Measurements from ENCODE around the gene VIL1.
A peak's percentile ranks its signal among the peaks of the same experiment; 100 is the strongest.

Gene VIL1

GRCh38 chr2:218395090-218395444 is 23.9 kb upstream of the VIL1 start:
- no peak for DNase-seq (ENCODE audit: low spot score)

GRCh38 chr2:218395456-218395825 is 23.5 kb upstream of the VIL1 start:
- DNase-seq (ENCODE audit: low spot score): no peak

- DNase-seq (ENCODE audit: low spot score): peak; percentile 98
Observed at GRCh38 chr2:218395826-218396687, 22.9 kb upstream of the VIL1 start.

- peak; percentile 70 for DNase-seq (ENCODE audit: low spot score)
Observed at GRCh38 chr2:218396688-218397462, 22.0 kb upstream of the VIL1 start.

- DNase-seq (ENCODE audit: low spot score): no peak
Observed at GRCh38 chr2:218397463-218397819, 21.5 kb upstream of the VIL1 start.

GRCh38 chr2:218397820-218398436 is 21.0 kb upstream of the VIL1 start:
- peak; percentile 48 for DNase-seq (ENCODE audit: low spot score)

- peak; percentile 74 for DNase-seq (ENCODE audit: low spot score)
Observed at GRCh38 chr2:218398437-218399390, 20.2 kb upstream of the VIL1 start.

GRCh38 chr2:218399391-218400166 is 19.3 kb upstream of the VIL1 start, which contains the start of gene CTDSP1:
Gene CTDSP1 (plus strand): TSS chr2:218399868. CDS start chr2:218400091, 223 bp downstream.
- DNase-seq (ENCODE audit: low spot score): peak; percentile 91

GRCh38 chr2:218400167-218400929 is 18.6 kb upstream of the VIL1 start:
- DNase-seq (ENCODE audit: low spot score): peak; percentile 35

GRCh38 chr2:218400930-218401881 is 17.7 kb upstream of the VIL1 start:
- DNase-seq (ENCODE audit: low spot score): no peak

GRCh38 chr2:218401890-218402289 is 17.0 kb upstream of the VIL1 start:
- DNase-seq (ENCODE audit: low spot score): no peak

- no peak for DNase-seq (ENCODE audit: low spot score)
Observed at GRCh38 chr2:218402491-218402901, 16.4 kb upstream of the VIL1 start.

- no peak for DNase-seq (ENCODE audit: low spot score)
Observed at GRCh38 chr2:218402911-218403411, 16.0 kb upstream of the VIL1 start.

- DNase-seq (ENCODE audit: low spot score): no peak
Observed at GRCh38 chr2:218403810-218404209, 15.1 kb upstream of the VIL1 start.

GRCh38 chr2:218404351-218405085 is 14.4 kb upstream of the VIL1 start:
- DNase-seq (ENCODE audit: low spot score): no peak

GRCh38 chr2:218405086-218405745 is 13.7 kb upstream of the VIL1 start:
- DNase-seq (ENCODE audit: low spot score): no peak

- peak; percentile 26 for DNase-seq (ENCODE audit: low spot score)
Observed at GRCh38 chr2:218405746-218406208, 13.1 kb upstream of the VIL1 start.

Measured in pons (tissue), 1 donor.